Ascending aorta (tissue), 2 donors: ENCODE data around the gene PPP2R5D. TPM values are rescaled to one million over a fixed set of nuclear protein-coding genes. Genes with fewer than 3 reads are reported as not detected.

Experiments
- DNase-seq, 2 donors: peaks; one replicate each; pipeline ENCODE4 v3.0.0-alpha.2; 2019; ENCODE audit warnings: low spot score in 2 of 2
- H3K27ac ChIP-seq, 2 donors: fragments of 200-600 bp; sonication (generic); one replicate each; pipeline ENCODE4 v1.5.1; 2016 to 2017; ENCODE audit warnings: mild to moderate bottlenecking in 1 of 2
- H3K27me3 ChIP-seq: fragments of 200-600 bp; sonication (generic); one replicate; pipeline ENCODE4 v1.5.1; 2017
- H3K36me3 ChIP-seq, 2 donors: fragments of 200-600 bp; sonication (generic); one replicate each; pipeline ENCODE4 v1.5.1; 2016
- H3K4me1 ChIP-seq, 2 donors: fragments of 200-600 bp; sonication (generic); one replicate each; pipeline ENCODE4 v1.5.1; 2016 to 2017; ENCODE audit warnings: mild to moderate bottlenecking in 1 of 2
- H3K4me3 ChIP-seq, 2 donors: fragments of 200-600 bp; sonication (generic); one replicate each; pipeline ENCODE4 v1.5.1; 2016 to 2017; ENCODE audit warnings: mild to moderate bottlenecking in 1 of 2
- H3K9me3 ChIP-seq, 2 donors: fragments of 200-600 bp; sonication (generic); one replicate each; pipeline ENCODE4 v1.5.1; 2016
- CTCF ChIP-seq, 3 experiments: fragments of 200-600 bp in 2 of 3; fragments of 450-650 bp in 1 of 3; sonication (generic) in 2 of 3; IDR thresholded peaks; one replicate each; pipeline ENCODE4 v1.5.1; 2016 to 2019; ENCODE audit warnings: antibody characterized with exemption in 3 of 3, mild to moderate bottlenecking in 1 of 3, moderate library complexity in 1 of 3
- intact Hi-C: fragments of 100-400 bp; cut with DNase I; formaldehyde crosslinking; loops from one replicate; pipeline ENCODE4 v1.15.1; 2023
- total RNA-seq: library from RNA; depleted of rRNA; stranded (reverse); fragments of >200 nt; gene quantifications from one replicate; pipeline ENCODE4 v1.1.0, GENCODE V29; 2016

The PPP2R5D gene
- total RNA-seq, 1 donor from 2014 or later = 27.7 TPM

- intact Hi-C loops = no loop called here
- no peak for TF ChIP-seq CTCF (IDR thresholded peaks at IDR 0.05)
- H3K27ac ChIP-seq = no peak overlapping the region
- H3K4me1 ChIP-seq = no peaks in the 10 kb centered on the region
- H3K27me3 ChIP-seq = no peaks in the 10 kb centered on the region
- no peaks in the 10 kb centered on the region for H3K9me3 ChIP-seq
- no peak overlapping the region for H3K4me3 ChIP-seq
- peaks cover 44 to 62% of the 10 kb centered on the region in 2 donors for H3K36me3 ChIP-seq
- DNase-seq = no peak
Measured at GRCh38 chr6:43035495-43036194, 51.3 kb downstream of the PPP2R5D start.

GRCh38 chr6:43036712-43037111 lies 52.3 kb downstream of the PPP2R5D start:
- no peak for DNase-seq
- TF ChIP-seq CTCF (IDR thresholded peaks at IDR 0.05) = no peak
- Histone ChIP-seq H3K4me1 (no peaks in the 10 kb centered on the region), H3K27ac (no peak overlapping the region), H3K27me3 (no peaks in the 10 kb centered on the region), H3K4me3 (no peak overlapping the region), H3K9me3 (no peaks in the 10 kb centered on the region), H3K36me3 (peaks cover 37 to 63% of the 10 kb centered on the region in 2 donors)
- intact Hi-C loops = no loop called here

GRCh38 chr6:43037197-43037596 lies 52.8 kb downstream of the PPP2R5D start:
- no peak for DNase-seq
- Histone ChIP-seq H3K27ac (no peak overlapping the region), H3K4me1 (no peaks in the 10 kb centered on the region), H3K4me3 (no peak overlapping the region), H3K27me3 (no peaks in the 10 kb centered on the region), H3K36me3 (peaks cover 37 to 60% of the 10 kb centered on the region in 2 donors), H3K9me3 (no peaks in the 10 kb centered on the region)
- intact Hi-C loops = no loop called here
- TF ChIP-seq CTCF (IDR thresholded peaks at IDR 0.05) = no peak

GRCh38 chr6:43037706-43038105 lies 53.3 kb downstream of the PPP2R5D start:
- H3K27me3 ChIP-seq = no peaks in the 10 kb centered on the region
- no peak for DNase-seq
- intact Hi-C loops = no loop called here
- H3K27ac ChIP-seq = no peak overlapping the region
- no peaks in the 10 kb centered on the region for H3K9me3 ChIP-seq
- no peaks in the 10 kb centered on the region for H3K4me1 ChIP-seq
- peaks cover 39 to 59% of the 10 kb centered on the region in 2 donors for H3K36me3 ChIP-seq
- no peak for TF ChIP-seq CTCF (IDR thresholded peaks at IDR 0.05)
- no peak overlapping the region for H3K4me3 ChIP-seq

GRCh38 chr6:43038727-43039126 lies 54.4 kb downstream of the PPP2R5D start:
- DNase-seq = no peak

More at GRCh38 chr6:43038727-43039126, 54.4 kb downstream of the PPP2R5D start:
- Histone ChIP-seq H3K9me3 (no peaks in the 10 kb centered on the region), H3K4me3 (no peak overlapping the region), H3K27ac (no peak overlapping the region), H3K4me1 (no peaks in the 10 kb centered on the region), H3K27me3 (no peaks in the 10 kb centered on the region), H3K36me3 (peaks cover 42 to 61% of the 10 kb centered on the region in 2 donors)
- intact Hi-C loops = no loop called here
- no peak for TF ChIP-seq CTCF (IDR thresholded peaks at IDR 0.05)
